A673 (cell line): ENCODE results near the gene PACSIN2.

Experiments used
- EZH2 ChIP-seq: fragments of 200-600 bp; sonication (generic); IDR thresholded peaks from 2 replicates; pipeline ENCODE4 v1.6.1; 2017; ENCODE audit warnings: borderline replicate concordance, low read depth, mild to moderate bottlenecking, mixed read lengths, antibody characterized with exemption, low read length; ENCODE audit not compliant: poor library complexity, severe bottlenecking
- TF ChIP-seq, protein P1 (sequence below): fragments of 300-800, 200-600 bp; sonication (generic); conservative IDR thresholded peaks from 2 replicates; pipeline ENCODE4 v1.5.1; 2017; ENCODE audit warnings: low read depth, mild to moderate bottlenecking, antibody characterized with exemption, low read length, moderate library complexity, mixed read lengths

DNA sequence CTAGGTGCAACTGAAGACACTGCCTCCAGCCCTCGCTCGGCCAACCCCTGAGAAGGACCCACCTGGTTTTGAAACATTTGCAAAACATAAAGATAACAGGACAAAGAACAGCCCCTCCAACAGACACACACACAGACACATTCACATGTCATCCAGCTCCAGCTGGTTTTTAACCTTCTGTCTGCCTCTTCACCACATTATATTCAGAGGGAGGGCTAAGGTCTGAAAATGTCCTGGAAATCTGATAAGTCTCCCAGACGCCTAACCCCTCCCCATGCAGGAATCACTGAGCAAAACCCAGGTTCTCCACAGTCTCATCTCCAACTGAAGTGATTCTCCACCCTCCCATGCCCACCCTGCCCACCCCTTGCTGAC, 29.4 kb downstream of the PACSIN2 start:
- TF ChIP-seq, protein P1, sequence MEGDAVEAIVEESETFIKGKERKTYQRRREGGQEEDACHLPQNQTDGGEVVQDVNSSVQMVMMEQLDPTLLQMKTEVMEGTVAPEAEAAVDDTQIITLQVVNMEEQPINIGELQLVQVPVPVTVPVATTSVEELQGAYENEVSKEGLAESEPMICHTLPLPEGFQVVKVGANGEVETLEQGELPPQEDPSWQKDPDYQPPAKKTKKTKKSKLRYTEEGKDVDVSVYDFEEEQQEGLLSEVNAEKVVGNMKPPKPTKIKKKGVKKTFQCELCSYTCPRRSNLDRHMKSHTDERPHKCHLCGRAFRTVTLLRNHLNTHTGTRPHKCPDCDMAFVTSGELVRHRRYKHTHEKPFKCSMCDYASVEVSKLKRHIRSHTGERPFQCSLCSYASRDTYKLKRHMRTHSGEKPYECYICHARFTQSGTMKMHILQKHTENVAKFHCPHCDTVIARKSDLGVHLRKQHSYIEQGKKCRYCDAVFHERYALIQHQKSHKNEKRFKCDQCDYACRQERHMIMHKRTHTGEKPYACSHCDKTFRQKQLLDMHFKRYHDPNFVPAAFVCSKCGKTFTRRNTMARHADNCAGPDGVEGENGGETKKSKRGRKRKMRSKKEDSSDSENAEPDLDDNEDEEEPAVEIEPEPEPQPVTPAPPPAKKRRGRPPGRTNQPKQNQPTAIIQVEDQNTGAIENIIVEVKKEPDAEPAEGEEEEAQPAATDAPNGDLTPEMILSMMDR, result no peak
- TF ChIP-seq EZH2, result no peak
